Activated naive CD4-positive, alpha-beta T cell (primary cell): ENCODE results near the gene ATXN8OS.
"Not testable (repeated sequence)": the region's sequence is repeated elsewhere in the genome, so short reads cannot be mapped to it uniquely, and the experiment has no call there.

Experiments used
- DNase-seq, 4 experiments: peaks; one replicate each; lab custom pipeline; 2025; lab: John Stamatoyannopoulos, UW

ATXN8OS gene

GRCh38 chr13:70107498-70108281 is at the start of gene ATXN8OS:
ATXN8OS (plus strand) TSS chr13:70107826.
- no peak for DNase-seq

- DNase-seq = no peak
These were observed 27.6 kb upstream of the ATXN8OS start for GRCh38 chr13:70080012-70080411.

- no peak for DNase-seq
These were observed 20.4 kb upstream of the ATXN8OS start for GRCh38 chr13:70087247-70087646.

DNA sequence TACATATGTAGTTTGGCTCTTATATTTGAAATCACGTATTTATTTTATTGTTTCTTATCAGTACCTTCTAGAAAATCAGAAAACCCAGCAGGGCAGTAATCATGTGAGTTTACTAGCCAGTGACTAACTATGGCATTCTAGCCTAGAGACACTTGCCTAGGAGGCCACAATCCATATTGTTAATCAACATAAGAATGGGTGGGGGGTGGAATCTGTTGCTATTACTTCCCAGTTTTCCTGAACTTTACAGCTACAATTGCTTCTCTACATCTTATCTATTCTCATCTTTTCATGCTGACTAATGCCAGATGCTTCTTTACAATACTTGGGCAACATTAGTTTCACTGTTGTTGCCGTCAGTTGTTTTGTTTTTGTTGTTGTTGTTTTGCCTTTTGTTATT is 18.7 kb upstream of the ATXN8OS start:
- DNase-seq = no peak

DNA sequence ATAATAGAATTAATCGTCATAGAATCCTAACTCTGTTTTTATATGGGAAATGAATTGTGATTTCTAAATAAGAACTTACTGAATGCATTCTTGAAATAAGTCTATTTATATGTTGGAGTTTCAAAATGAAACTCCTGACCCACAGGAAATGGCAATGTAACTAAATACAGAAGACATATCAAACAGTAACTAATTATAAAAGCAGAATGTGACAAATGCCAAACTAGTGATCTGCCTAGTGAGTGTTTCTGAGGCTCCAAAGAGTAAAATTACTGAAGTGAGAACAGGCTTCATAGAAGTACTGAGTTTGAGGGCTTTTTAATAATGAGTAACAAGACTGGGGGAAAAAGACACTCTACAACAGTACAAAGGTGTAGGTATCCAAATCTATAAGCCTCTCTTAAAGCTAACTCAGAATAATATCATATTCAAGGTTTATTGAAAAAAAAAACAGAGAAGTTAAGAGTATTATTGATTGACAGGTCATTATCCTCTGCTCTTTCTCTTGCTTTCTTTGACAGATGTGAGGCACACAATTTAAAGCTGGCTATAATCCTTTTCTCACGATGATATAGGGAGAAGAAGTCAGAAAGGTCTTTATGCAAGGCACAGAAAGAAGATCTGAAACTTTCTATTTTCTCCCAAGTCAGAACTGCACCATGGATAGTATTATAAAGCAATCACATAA is 17.4 kb upstream of the ATXN8OS start:
- DNase-seq = no peak

GRCh38 chr13:70098669-70099068 is 9.0 kb upstream of the ATXN8OS start:
- no peak for DNase-seq

DNA sequence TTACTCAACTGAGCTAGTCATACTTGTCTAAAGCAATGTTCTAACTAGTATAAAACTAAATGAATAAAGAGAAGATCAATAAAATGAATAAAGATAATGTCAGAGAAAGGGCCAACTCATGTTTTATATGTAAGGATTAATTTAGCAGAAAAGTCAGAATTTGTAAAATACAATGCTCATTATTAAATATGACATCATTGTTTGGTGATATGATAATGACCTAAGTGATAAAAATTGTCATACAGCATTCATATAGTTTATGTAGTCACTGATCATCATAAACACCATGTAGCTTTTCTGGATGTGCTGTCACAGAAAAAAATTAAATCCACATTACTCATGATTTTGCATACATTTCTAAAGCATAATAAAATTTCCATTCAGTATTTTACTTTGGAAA is 3.1 kb upstream of the ATXN8OS start:
- DNase-seq = no peak

DNA sequence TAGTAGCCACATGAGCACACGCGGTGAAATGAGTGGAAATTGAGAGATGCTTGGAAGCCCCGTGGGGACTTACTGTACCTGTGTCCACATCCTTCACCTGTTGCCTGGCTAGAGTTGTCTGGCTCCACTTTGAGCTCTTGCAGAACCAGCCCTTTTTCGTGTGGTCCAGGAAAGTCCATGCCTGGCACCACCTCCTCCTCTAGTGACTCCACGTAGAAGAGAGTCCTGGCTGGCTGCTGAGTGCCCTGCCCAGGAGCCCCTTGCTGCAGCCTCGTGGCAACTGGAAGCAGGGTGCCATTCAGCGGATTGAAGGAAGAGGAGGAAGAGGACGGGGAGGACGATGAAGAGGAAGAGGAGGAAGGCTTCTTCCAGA is 515 bp upstream of the ATXN8OS start:
- DNase-seq = no peak

- DNase-seq = no peak
These were observed 905 bp downstream of the ATXN8OS start, which contains the start of gene KLHL1 for GRCh38 chr13:70108356-70109105. KLHL1 (minus strand) TSS chr13:70108452; CDS start chr13:70107699, 753 bp downstream.

- DNase-seq = no peak
These were observed 9.8 kb downstream of the ATXN8OS start for GRCh38 chr13:70117338-70117905.

DNA sequence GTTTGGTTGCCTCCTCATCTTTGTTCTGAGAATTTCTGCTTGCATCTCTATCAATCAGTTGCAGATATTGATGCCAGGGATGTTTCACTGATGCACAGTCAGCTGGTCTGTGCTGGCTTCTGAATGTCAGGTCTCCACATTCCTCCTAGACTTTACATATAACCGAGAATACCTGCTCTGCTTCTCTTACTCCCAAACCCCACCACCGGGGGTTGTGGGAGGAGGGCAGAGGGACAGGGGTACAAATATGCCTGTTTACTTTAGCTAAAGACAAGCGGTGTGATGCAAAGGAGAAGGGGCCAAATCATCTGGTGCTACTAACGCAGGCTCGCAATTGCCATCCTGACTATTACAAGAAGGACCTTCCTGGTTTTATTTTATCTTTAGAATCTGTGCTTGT is 18.1 kb downstream of the ATXN8OS start:
- DNase-seq = no peak

DNA sequence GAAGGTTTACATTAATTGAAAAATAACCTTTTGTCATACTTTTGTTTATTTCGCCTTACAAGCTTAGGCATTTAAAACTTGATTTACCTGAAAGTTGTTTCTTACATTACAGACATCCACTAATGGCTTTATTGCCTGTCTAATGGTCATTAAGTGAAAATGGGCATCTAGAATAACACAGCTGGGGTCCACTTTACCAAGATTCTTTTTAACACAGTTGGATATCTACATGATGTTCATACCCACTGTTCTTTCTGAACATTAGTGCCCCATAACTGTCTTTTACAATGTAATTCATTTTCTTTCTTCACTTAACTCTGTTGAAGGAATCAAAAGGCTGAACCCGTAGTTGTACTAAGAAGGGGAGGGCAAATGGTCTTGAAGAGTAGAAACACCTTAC is 20.5 kb downstream of the ATXN8OS start:
- no peak for DNase-seq

- DNase-seq = not testable (repeated sequence)
These were observed 35.0 kb downstream of the ATXN8OS start for GRCh38 chr13:70142658-70143057.

- DNase-seq = no peak
These were observed 54.5 kb downstream of the ATXN8OS start for GRCh38 chr13:70162141-70162540.

DNA sequence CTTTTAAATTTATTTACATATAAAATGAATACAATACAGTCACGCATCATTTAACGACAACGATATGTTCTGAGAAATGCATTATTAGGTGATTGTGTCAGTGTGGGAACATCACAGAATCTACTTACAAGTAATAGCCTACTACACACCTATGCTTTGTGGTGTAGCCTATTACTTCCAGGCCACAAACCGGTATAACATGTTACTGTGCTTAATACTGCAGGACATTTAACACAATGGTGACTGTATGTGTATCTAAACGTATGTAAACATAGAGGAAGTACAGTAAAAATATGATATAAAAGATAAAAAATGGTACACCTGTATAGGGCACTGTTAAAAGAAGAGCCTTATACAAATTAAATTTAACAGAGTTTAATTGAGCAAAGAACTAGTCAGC is 63.1 kb downstream of the ATXN8OS start:
- no peak for DNase-seq

GRCh38 chr13:70171151-70171550 is 63.5 kb downstream of the ATXN8OS start:
- no peak for DNase-seq

DNA sequence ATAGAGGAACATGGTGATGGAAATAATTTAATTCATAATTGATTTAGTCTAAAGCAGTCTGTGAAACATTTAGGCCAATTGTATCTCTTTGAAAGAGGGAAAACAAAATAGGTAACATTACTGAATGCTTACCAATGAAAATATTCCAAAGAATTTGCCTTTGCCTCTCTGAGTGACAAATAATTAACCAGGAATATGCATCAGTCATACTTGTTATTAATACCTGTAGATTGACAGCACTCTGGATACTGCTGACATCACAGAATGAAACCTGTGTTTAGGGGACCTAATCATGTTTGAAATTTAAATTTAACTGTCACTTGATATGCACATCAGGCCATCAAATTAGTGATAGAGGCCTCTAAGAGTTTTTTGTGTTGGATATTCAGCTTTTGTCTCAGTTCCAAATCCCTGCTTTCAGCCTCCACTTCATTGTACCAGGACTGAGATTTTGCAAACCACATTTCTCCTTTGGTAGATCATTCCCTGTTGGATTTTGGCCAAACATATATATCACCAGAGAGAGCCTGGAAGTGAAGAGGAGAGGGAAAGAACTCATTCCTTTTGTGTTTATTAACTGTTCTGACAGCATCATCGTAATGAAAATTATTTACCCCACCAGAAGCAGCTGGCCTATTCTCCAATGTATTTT is 65.4 kb downstream of the ATXN8OS start:
- no peak for DNase-seq

GRCh38 chr13:70173598-70173959 is 66.0 kb downstream of the ATXN8OS start:
- no peak for DNase-seq

- no peak for DNase-seq
These were observed 70.7 kb downstream of the ATXN8OS start for GRCh38 chr13:70178346-70178745.
